HT1080 (cell line): Measurements from ENCODE around the gene WT1. TPM values are rescaled to one million over a fixed set of nuclear protein-coding genes. Genes with fewer than 3 reads are reported as not detected.
"Not testable (repeated sequence)": the region's sequence is repeated elsewhere in the genome, so short reads cannot be mapped to it uniquely, and the experiment has no call there.

Experiments
- DNase-seq: peaks from one replicate; pipeline ENCODE4 v3.0.0-alpha.2; 2015; ENCODE audit warnings: low read depth
- polyA plus RNA-seq, 2 experiments: library from polyadenylated mRNA; depleted of rRNA; stranded (reverse); fragments of >200 nt; gene quantifications; 2 replicates each; pipeline ENCODE4 v1.2.3, GENCODE V29; 2015
- total RNA-seq: library from RNA; depleted of rRNA; stranded (reverse); fragments of >200 nt; shearing (Covaris generic); gene quantifications from 2 replicates; pipeline ENCODE4 v1.2.3, GENCODE V29; 2014; rRNA removed

Gene WT1
- total RNA-seq = 4.4 and 9.6 TPM in 2 replicates
- 4.6 and 5.4 TPM in 2 replicates for polyA plus RNA-seq (2015; cell fraction: cytosol; rRNA removed)
- polyA plus RNA-seq (2015; cell fraction: nucleus; rRNA removed) = 4.6 and 5.9 TPM in 2 replicates

DNA sequence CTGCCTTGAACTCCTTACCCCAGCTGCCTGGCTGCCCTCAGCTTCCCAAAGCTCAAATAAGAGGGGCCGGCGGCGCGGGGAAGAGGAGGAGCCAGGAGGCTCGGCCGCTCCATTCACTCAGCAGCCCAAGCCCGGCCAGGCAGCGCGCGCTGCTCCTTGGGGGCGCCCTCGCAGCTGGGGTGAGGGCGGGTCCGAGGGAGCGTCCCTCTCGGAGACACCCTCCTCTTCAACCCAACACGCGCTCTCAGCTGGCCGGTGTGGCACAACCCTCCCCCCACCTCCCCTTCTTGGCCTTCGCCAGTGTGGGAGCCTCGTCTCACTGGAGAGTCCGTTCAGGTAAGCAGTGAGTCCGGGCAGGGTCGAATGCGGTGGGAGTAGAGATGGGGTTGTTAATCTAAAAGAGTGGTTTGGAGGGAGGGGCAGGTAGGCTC, at the start of gene WT1:
TSS of gene WT1 (minus strand) at position 29 of the 431 bp plus-strand sequence.
- peak; percentile 58 for DNase-seq

DNA sequence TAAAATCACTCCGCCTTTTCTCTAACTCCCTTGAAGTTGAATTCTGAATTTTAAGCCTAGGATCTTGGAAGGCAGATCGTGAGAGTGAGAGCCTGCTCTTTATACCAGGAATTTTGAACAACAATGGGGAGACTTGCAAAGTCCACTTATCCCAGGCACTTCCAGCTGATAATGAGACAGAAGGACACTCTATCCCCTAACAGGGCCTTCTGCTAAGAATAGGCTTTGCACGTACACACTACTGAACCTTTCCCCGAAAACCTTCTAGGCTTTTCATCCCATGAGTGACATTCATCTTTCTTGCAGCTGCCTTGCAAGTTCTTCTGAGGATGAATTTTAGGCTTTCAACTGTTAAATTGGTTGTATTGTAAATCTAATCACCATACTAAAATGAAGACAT, 44.0 kb upstream of the WT1 start:
- no peak for DNase-seq

DNA sequence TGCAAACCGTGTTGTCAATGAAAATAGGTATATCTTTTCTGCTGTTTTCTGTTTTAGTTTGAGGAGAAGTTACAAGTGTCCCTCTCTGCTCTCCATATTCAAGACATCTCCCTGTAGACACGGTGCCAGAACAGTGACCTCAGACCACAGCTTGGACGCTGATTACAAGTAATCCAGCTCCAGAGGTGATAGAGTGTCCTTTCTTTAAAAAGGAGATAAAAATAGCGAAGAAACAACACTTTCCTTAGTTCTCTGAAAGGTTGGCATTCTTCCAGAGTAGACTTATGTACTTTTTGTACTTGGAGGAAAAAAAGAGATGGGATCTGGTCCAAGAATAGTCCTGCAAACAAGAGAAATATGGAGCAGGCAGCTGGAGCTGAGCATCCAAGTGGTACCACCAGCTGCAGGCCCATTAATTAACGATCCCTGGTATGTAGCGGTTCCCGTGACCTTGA, 43.0 kb upstream of the WT1 start:
- DNase-seq = no peak

DNA sequence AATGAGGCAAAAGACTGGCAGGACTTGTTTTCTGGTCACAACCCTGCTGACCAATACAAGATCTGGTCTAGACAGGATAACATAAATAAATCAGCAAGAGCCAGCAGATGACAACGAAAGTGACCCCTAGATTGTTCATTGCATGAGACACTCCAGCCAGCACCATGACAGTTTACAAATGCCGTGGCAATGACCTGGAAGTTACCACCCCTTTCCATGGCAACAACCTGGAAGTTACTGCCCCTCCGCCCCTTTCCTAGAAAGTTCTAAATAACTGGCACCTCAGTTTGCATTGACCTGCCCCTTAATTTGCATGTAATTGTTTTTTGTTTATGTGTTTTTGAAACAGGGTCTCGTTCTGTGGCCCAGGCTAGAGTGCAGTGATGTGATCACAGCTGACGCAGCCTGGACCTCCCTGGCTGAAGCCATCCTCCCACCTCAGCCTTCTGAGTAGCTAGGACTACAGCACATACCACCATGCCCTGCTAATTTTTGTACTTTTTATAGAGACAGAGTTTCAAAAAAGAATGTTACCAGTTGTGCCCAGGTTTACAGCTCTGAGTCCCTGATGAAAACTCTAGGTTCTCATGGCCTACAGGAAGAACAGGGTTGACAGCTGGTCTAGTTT, 38.1 kb upstream of the WT1 start:
- no peak for DNase-seq

DNA sequence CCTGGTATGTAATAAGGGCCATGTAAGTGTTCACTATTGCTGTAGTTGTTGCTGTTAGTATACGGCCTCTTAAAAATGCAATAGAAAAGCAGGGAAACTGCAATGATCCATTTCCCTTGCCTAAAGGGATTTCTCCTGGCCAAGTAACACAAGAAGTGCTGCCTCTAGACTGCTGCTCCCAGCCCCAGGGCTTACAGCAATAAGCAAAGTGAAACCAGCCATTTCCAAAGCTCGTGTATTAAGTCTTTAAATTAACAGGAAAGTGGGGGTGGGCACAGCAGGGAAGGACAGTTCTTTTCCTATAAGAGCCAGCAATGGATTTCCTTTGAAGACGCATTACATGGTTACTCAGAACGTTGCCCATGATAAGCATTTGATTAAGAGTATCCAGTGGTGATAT, 36.9 kb upstream of the WT1 start:
- no peak for DNase-seq

DNA sequence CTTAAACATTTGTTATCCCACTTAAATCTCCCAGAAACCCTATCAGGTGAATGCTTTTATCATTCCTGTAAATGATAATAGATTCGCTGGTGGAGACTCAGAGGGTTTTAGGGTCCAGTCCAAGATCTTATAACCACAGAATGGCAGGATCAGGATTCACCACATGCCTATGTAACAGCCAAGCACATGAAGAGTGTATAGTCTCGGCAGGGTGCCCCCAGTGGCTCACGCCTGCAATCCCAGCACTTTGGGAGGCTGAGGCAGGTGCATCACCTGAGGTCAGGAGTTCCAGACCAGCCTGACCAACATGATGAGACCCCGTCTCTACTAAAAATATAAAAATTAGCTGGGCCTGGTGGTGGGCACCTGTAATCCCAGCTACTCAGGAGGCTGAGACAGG, 36.2 kb upstream of the WT1 start:
- DNase-seq = not testable (repeated sequence)

DNA sequence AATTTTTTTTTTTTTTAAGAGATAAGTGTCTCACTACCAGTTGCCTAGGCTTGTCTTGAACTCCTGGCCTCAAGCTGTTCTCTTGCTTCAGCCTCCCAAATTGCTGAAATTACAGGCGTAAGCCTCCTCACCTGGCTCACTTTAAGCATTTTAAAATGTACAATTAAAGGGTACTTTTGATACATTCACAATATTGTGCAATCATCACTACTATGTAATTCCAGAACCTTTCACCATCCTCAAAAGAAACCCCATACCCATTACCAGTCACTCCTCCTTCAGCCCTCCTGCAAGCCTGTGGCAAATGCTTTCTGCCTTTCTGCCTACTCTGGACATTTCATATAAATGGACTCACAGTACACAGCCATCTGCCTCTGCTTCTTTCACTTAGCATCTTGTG, 34.5 kb upstream of the WT1 start:
- no peak for DNase-seq

DNA sequence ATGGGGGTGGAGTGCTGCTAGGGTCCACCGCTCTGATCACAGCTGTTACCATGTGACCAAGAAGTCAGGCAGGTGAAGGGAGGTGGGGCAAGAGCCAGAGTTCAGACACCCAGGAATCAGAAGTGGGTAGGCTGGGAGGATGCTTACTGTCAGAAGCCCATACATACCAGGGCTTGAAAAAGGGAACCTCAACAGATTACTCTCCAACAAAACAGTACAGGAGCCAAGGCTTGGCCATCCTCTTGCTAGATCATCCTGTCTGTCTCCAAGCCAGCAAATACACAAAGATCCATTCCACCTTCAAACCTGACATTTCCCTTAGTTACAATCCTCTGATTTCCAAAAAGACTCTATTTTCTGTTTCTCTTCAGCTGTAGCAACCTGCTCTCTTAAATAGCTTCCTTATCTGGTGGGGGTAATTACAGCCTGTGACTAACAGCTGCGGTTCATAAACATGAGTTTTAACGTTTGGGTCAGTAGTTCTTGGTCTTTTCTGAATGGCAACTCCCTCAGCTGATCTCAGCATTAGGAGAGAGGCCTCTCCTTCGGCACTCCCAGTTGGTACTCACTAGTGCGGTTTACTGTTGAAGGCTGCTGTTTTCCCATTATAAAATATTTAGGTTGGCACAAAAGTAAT, 31.1 kb upstream of the WT1 start:
- peak; percentile 65 for DNase-seq

DNA sequence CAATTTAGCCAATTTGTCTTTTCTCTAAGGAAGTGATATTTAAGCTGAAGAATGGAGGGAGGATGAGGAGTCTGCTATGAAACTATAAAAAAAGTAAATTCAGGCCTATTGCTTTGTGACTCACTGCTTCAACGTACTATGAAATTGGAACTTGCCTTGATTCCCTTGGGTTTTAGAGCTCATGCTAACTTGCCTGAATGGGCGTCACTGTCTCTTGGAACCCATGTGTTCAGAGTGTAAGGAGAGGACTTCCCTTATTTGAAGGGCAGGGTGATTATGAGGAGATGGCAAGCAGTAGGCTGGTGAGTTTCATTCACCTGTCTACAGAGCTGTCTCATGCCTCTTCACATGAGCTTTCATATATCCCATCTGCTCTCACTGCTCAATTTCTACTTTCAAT, 28.7 kb upstream of the WT1 start:
- DNase-seq = no peak

DNA sequence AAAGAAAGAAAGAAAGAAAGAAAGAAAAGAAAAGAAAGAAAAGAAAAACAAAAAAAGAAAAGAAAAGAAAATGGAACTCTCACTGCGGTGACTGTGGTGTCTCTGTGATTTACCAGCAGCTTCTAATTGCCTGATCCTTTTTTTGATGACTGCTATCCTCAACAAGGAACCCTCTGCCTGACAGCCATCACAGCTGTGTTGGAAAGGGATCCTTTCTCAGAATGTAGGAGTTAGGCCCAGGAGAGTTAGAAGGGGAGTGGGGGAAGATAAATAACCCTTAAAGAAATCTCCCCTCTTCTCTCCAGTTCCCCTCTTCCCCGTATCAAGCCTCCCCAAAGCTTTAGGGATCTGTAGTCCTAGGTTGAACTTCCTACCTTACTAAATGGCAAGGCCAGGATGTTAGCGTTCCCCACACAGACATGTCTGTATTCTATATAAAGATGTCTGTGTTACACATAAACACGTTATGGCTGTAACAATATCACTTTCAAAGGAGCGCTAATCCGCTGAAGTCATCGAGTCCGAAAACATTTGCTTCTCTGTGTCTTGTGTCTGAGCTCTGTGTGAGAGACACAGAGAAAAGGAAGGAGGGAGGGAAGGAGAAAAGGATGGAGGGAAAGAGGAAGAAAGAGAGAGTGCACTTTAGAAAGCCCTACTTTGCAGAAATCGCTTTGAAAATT, 26.8 kb upstream of the WT1 start:
- DNase-seq = no peak

DNA sequence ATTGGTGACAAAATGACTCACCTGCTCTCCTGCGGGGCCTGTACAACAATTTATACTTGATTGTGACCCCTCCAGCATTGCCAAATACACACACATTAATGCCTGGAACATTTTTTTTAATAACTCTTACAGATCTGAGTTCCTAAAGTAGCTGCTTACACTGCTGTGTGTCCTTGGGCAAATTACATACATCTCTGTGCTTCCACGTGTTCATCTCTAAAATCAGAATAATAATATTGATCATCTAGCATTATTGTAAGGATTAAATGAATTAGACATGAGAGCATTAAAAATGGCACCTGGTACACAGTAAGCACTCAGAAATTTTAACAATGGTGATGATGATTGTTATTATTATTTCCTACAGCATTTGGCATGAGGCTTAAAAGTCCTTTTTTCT, 21.5 kb upstream of the WT1 start:
- no peak for DNase-seq

DNA sequence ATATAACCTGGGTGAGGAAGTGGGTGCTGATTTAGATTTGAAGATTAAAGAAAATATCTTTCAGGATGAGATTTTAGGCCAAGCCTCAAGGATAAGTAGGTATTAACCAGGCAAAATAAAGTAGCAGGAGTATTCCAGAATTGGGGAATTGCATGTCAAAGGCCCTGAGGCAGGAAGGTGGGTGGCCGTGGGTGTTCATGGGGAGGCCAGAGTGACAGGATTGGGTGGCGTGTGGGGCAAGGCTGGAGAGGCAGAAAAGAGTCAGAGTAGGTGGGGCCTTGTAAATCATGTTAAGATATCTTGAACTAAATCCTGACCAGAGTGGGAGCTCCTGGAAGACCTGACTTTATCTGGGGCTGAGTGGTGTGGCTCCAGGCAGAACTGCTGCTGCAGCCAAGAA, 19.7 kb upstream of the WT1 start:
- no peak for DNase-seq

DNA sequence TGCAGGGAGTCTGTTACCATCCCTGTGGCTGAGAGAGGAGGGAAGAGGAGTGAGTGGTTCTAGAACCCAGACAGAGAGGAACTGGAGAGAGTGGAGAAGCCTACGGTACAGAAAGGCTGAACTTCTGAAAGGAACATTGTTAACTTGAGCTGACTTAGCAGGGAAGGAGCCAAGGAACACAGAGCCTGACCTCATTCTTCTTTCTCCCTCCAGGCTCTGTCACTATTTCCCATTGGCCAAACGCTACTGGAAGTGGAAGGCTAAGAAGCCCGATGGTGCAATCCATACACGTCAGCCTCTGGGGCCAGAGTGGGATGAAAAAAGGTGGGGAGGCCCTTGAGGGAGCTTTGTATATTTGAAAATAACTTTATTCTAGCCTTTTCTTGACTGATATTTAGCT, 16.5 kb upstream of the WT1 start:
- DNase-seq = no peak

DNA sequence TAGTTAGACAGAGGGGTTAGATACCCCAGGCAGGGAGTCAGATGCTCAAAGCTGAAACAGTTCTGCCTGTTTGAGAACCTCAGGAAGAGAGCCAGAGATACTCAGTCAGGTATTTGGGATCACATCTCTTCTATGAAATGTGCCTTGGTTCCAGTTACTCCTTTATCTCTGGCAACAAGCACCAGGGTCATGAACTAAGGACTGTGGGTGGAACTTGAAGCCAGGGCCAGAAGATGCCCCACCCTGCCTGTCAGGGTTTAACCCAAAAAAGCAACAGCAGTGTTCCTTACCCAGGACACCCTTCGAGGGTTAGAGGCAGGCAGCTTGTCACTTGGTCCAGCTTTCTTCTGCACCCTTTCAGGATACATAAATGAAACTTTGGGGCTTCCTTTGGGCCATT, 15.0 kb upstream of the WT1 start:
- no peak for DNase-seq

DNA sequence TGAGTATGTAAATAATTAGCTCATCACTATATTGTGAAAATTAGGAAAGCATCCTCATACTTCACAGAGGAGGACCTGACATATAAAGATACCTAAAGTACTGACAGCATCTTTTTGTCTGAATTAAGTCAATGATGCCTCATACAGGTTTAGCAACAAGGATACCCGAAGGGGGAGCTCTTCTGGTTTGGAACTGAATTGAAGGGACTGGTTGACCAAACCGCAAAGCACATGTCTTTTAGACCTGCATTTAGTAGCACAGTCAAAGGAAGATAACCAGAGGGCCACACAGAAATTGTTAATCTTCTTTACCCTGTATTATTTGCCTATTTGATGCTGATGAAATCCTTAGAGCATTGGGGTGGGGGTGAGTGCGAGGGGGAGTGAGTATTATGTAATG, 12.9 kb upstream of the WT1 start:
- peak; percentile 44 for DNase-seq

DNA sequence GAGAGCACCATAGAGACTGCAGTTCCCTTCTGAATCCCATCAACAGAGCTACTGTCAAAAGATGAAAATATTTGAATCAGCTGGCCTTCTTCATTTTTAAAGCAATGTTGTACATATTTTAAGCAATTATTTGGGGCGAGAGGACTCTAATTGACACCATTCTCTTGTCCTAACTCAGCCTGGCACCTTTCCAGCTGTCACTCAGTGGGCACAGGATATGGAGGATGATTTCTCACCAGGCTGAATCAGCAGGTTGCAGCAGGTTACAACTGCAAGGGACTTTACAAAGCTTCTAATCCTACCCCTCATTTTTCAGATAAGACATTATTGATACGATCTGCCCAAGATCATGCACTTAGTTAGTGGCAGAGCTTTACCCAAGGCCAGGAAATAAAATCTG, 11.9 kb upstream of the WT1 start:
- DNase-seq = no peak

DNA sequence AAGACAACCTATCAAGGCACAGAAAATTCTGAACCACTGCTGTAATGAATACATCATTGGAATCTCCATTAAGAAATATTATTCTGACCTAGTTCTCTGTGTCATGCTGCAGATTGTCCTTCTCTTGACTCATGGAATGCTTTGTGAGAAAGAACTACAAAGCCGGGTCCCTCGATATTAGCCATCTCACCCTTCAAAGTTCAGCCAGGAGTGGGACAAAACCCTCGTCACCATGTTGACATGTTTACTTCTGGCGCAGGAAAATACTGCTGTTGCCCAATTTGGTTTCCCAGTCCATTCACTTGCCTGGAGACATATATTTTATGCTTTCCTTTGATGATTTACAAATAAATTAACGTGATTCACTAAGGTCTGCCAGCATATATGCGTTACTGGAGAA, 10.9 kb upstream of the WT1 start:
- DNase-seq = no peak

DNA sequence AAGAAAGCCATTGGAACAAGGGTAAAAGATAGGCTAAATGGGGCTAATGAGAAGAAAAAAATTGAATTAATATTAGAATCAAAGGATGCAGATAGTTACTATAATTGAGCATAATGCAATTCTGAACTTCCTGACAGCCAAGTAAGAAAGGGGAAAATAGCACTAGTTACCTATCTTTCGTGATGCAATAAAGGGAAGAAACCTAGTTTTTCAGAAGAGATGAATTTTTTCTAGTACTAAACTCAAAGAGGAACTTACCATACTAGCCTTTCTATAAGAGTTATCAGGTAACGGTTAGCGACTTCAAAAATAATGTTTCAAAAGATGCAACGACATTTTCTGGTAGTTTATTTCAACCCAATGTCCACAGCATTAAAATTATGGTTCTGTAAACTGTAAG, 8.8 kb upstream of the WT1 start:
- DNase-seq = no peak

DNA sequence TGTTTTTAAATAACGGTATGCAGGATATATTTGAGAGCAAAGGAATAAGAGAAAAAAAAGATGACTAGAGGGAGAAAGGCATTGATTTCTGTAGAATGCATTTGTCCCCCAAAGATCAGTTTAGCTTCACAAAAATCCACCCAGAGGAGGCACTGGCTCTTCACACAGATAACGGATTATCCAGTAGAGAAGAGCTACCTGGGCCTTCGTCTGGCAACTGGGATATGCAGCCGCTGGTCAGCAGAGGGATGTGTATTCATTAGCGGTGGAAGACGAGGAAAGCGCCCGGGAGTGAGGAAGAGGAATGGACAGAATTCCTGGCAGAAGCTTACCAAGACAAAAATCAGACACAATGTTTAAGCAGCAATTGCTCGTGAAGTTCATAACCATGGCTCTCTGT, 5.6 kb upstream of the WT1 start:
- no peak for DNase-seq

DNA sequence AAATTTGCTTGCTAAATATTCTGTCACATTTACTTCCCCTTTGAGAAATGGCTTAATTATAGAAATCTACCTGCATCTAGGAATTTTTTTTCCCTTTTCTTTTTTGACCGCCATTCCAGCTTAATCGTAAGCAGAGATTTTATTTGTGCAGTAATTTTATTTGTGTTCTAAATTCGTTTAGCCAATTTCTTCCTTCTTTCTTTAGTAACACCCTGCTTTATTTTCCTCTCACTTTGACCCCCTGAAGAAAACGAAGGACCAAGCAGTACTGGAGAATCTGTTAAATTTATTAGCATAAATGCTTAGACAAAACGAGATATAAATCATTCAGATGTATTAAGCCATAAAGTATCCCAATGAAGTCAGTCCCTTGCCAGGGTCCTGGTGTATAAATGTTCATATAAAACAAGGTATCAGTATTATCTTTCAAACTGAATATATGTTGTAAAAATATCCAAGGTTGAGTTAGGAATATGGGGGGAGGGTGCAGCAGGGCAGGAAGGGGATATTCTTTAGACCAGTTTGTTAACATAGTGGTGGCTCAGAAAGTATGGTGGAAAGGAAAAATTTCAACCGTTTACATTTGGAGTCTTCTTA, 5.1 kb upstream of the WT1 start:
- no peak for DNase-seq

DNA sequence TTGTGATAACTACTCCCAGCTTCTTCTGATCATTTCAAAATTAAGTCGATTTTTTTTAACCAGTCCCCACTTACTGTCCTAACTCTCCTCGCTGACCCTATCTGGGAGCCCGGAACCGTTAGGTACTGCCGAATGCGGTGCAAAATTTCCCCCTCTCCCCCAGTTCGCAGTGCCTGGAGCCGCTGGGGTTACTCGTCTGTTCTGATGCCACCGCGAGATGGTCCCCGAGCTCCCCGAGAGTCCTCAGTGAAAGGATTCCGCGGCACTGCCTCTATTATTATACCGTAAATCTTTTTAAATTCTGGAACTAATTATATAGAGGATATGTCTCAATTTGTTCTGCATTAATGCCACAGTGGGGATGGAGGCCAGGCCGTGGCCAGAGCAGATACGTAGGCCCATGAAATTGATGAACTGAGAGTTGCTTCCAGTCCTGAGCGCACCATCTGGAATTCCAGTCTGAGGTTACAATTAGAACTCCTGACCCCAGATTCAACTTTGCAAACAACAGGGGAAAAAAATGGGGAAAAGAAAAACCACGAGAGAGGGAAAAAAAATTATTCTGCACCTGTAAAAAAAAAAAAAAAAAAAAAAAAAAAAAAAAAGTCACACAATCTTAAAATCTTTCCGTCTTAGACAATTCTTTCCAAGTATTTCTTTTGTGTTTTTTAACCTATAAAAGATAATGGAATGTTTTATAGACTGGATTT, 4.3 kb upstream of the WT1 start:
- DNase-seq = no peak
